Measurements from ENCODE around the gene CACFD1. TPM values are rescaled to one million over a fixed set of nuclear protein-coding genes. Genes with fewer than 3 reads are reported as not detected.

Gene CACFD1
- total and polyA plus RNA-seq, 2 experiments from 2014 or later = 5.8 to 18.2 TPM

GRCh38 chr9:133427658-133428348 lies 32.0 kb upstream of the CACFD1 start:
- DNase-seq (ENCODE audit: low spot score) (peak; percentile 21), ATAC-seq (no peak)
- peak overlapping the region; percentile 81 for H3K4me3 Mint-ChIP-seq
- peaks cover 4% of the 10 kb centered on the region; the same call in 1 of the 2 replicates for H3K4me1 ChIP-seq (ENCODE audit: insufficient read depth)
- no peaks in the 10 kb centered on the region for H3K9me2 ChIP-seq (ENCODE audit: insufficient read depth)
- peaks cover 13% of the 10 kb centered on the region for H3K36me3 Mint-ChIP-seq (ENCODE audit: low read depth)
- H3K27ac Mint-ChIP-seq = no peak overlapping the region
- no peak overlapping the region for H2AFZ ChIP-seq
- H3K4me1 Mint-ChIP-seq = peaks cover 7% of the 10 kb centered on the region; the same call in 2 of the 3 replicates
- no peak for TF ChIP-seq STAT1 (IDR thresholded peaks at IDR 0.05; ENCODE audit: unreplicated experiment)
- no peak for TF ChIP-seq EZH2phosphoT487 (IDR thresholded peaks at IDR 0.05; ENCODE audit: unreplicated experiment)
- TF ChIP-seq CREB1 (CRISPR knock-in tag; IDR thresholded peaks at IDR 0.05; ENCODE audit: low read depth) = no peak
- no peak for TF ChIP-seq JUNB (IDR thresholded peaks at IDR 0.05; ENCODE audit: unreplicated experiment)
- no peak for TF ChIP-seq ETS1 (IDR thresholded peaks at IDR 0.05)
- no peaks in the 10 kb centered on the region for H4K20me1 ChIP-seq (replicated peaks; ENCODE audit: insufficient read depth)
- peaks cover 6% of the 10 kb centered on the region for H3F3A ChIP-seq (replicated peaks; ENCODE audit: low read depth)
- peak overlapping the region; percentile 88 for H3K4me2 ChIP-seq
- H3K4me3 ChIP-seq = peak overlapping the region; percentile 70
- no peaks in the 10 kb centered on the region for H3K36me3 ChIP-seq (ENCODE audit: insufficient read depth)
- H3K9me3 Mint-ChIP-seq = peaks cover 15% of the 10 kb centered on the region; the same call in 2 of the 3 replicates
- peaks cover 6% of the 10 kb centered on the region for H3K27me3 ChIP-seq (ENCODE audit: insufficient read depth)
- H3K79me2 ChIP-seq (replicated peaks; ENCODE audit: insufficient read depth) = no peaks in the 10 kb centered on the region
- peaks cover 16% of the 10 kb centered on the region for H3K27me3 Mint-ChIP-seq (ENCODE audit: insufficient read depth, low read depth, poor library complexity)
- H3K27ac ChIP-seq (ENCODE audit: low read depth) = no peak overlapping the region

GRCh38 chr9:133428617-133429101 lies 31.1 kb upstream of the CACFD1 start:
- Mint-ChIP-seq H3K27me3 (ENCODE audit: insufficient read depth, low read depth, poor library complexity) (peaks cover 18% of the 10 kb centered on the region), H3K4me3 (peak overlapping the region; percentile 67; the same call in 2 of the 3 replicates), H3K27ac (no peak overlapping the region), H3K4me1 (peaks cover 7% of the 10 kb centered on the region; the same call in 2 of the 3 replicates), H3K9me3 (peaks cover 15% of the 10 kb centered on the region; the same call in 2 of the 3 replicates), H3K36me3 (ENCODE audit: low read depth) (peaks cover 13% of the 10 kb centered on the region)
- H4K20me1 ChIP-seq (replicated peaks; ENCODE audit: insufficient read depth) = no peaks in the 10 kb centered on the region
- peak overlapping the region; percentile 70; the same call in 1 of the 2 replicates for H3K4me3 ChIP-seq
- peaks cover 6% of the 10 kb centered on the region for H3F3A ChIP-seq (replicated peaks; ENCODE audit: low read depth)
- peaks cover 6% of the 10 kb centered on the region for H3K27me3 ChIP-seq (ENCODE audit: insufficient read depth)
- H3K79me2 ChIP-seq (replicated peaks; ENCODE audit: insufficient read depth) = no peaks in the 10 kb centered on the region
- H3K9me2 ChIP-seq (ENCODE audit: insufficient read depth) = no peaks in the 10 kb centered on the region
- H3K36me3 ChIP-seq (ENCODE audit: insufficient read depth) = no peaks in the 10 kb centered on the region
- H3K4me2 ChIP-seq = no peak overlapping the region; the same call in 1 of the 2 replicates
- peak; percentile 64 for ATAC-seq
- H3K27ac ChIP-seq (ENCODE audit: low read depth) = no peak overlapping the region
- H3K4me1 ChIP-seq (ENCODE audit: insufficient read depth) = peaks cover 4% of the 10 kb centered on the region; the same call in 1 of the 2 replicates
- peak; percentile 85 for DNase-seq (ENCODE audit: low spot score)
- H2AFZ ChIP-seq = no peak overlapping the region
- no peak for TF ChIP-seq EZH2 (IDR thresholded peaks at IDR 0.05; ENCODE audit: low read depth, unreplicated experiment)
- 0 out of 2 replicates have a peak, but pooled peaks have one; percentile 19 for TF ChIP-seq POLR2AphosphoS5 (IDR thresholded peaks at IDR 0.05; ENCODE audit: low read depth)

- Mint-ChIP-seq H3K27ac (no peak overlapping the region), H3K4me3 (peak overlapping the region; percentile 67; the same call in 2 of the 3 replicates), H3K4me1 (peaks cover 7% of the 10 kb centered on the region; the same call in 2 of the 3 replicates), H3K27me3 (ENCODE audit: insufficient read depth, low read depth, poor library complexity) (peaks cover 18% of the 10 kb centered on the region), H3K9me3 (peaks cover 15% of the 10 kb centered on the region; the same call in 2 of the 3 replicates), H3K36me3 (ENCODE audit: low read depth) (peaks cover 13% of the 10 kb centered on the region)
- H3K4me1 ChIP-seq (ENCODE audit: insufficient read depth) = peaks cover 4% of the 10 kb centered on the region; the same call in 1 of the 2 replicates
- no peaks in the 10 kb centered on the region for H3K79me2 ChIP-seq (replicated peaks; ENCODE audit: insufficient read depth)
- H4K20me1 ChIP-seq (replicated peaks; ENCODE audit: insufficient read depth) = no peaks in the 10 kb centered on the region
- peak overlapping the region; percentile 70 for H3K4me3 ChIP-seq
- peaks cover 6% of the 10 kb centered on the region for H3F3A ChIP-seq (replicated peaks; ENCODE audit: low read depth)
- DNase-seq (ENCODE audit: low spot score) (peak; percentile 80), ATAC-seq (peak; percentile 29)
- H3K9me2 ChIP-seq (ENCODE audit: insufficient read depth) = no peaks in the 10 kb centered on the region
- H3K36me3 ChIP-seq (ENCODE audit: insufficient read depth) = no peaks in the 10 kb centered on the region
- peaks cover 6% of the 10 kb centered on the region for H3K27me3 ChIP-seq (ENCODE audit: insufficient read depth)
- no peak overlapping the region; the same call in 1 of the 2 replicates for H2AFZ ChIP-seq
- peak overlapping the region; percentile 80 for H3K4me2 ChIP-seq
- H3K27ac ChIP-seq (ENCODE audit: low read depth) = no peak overlapping the region
- TF ChIP-seq ZNF331 (CRISPR knock-in tag; IDR thresholded peaks at IDR 0.05; ENCODE audit: low read depth) = no peak
These were observed 30.6 kb upstream of the CACFD1 start for GRCh38 chr9:133429214-133429613.

All from GM23338 (cell line).